RWPE1 (cell line): ENCODE data around the gene DNAJC17.

Source experiments
- CTCF ChIA-PET: fragments of 350-600 bp; sonication (Branson Sonifier 250); formaldehyde crosslinking; extraction: SDS; loops from one replicate; lab custom pipeline; 2021; lab: Yijun Ruan, JAX
- POLR2A ChIA-PET: fragments of 400-600 bp; formaldehyde crosslinking; extraction: SDS; loops from one replicate; lab custom pipeline; 2020; ENCODE audit warnings: antibody characterized with exemption; ENCODE audit not compliant: low non-redundant PET; lab: Yijun Ruan, JAX
- DNase-seq: peaks from one replicate; pipeline ENCODE4 v3.0.0; 2012; ENCODE audit warnings: low spot score
- H3K27ac ChIP-seq: fragments of 450-650 bp; 2 replicates; pipeline ENCODE4 v1.5.1; 2017
- CTCF ChIP-seq: fragments of 450-650 bp; conservative IDR thresholded peaks from 2 replicates; pipeline ENCODE4 v1.5.1; 2017; ENCODE audit warnings: low read depth, mild to moderate bottlenecking

Gene DNAJC17

DNA sequence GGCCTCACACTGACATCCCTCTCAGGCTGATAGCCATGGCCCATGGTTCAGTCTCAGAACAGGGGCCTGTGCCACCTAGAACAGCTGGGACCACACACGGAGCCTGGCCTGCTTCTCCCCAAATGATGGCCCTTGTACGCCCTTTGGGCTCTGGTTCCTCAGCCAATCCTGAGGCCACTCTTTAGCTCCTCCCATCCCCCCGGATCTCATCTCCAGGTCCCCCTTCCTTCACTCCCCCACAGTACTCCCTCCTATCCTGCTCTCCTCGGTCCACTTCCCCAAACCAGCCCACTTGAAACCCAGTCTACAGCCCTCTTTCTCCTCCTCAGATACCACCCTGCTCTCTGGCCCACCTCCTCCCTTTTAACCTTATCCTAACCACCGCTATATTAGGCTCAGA is 18.2 kb downstream of the DNAJC17 start:
- TF ChIP-seq CTCF = no peak
- DNase-seq = no peak
- ChIA-PET CTCF (interaction anchor here (0.6 to 0.7 kb wide), 2 partner anchors 28 to 110 kb away, joined by 5 to 6 read pairs; no protein-coding TSS in a partner anchor), POLR2A (no interaction called here)
- H3K27ac ChIP-seq = peak overlapping the region; percentile 76

DNA sequence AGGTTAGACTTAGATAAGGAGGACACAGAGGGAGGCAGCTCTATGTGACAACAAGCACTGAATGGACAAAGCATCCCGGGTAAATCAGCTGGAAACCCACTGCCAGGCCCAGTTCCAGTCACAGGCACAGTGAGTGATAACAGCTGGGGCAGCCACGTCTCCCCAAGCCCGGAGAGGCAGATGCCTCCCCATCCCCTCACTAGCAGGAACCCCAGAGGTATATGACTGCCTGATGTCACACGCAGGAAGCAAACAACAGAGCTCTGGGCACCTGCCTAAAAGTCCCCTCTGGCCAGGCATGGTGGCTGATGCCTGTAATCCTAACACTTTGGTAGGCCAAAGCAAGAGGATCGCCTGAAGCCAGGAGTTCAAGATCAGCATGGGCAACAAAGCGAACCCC is 19.3 kb downstream of the DNAJC17 start:
- CTCF ChIA-PET = interaction anchor here (0.6 to 1.6 kb wide), 2 partner anchors 11 to 467 kb away, joined by 3 to 4 read pairs; no protein-coding TSS in a partner anchor
- TF ChIP-seq CTCF = no peak
- POLR2A ChIA-PET = interaction anchor here (0.9 kb wide), 1 partner anchor 20 kb away, joined by 3 read pairs; no protein-coding TSS in a partner anchor
- DNase-seq = no peak
- H3K27ac ChIP-seq = peak overlapping the region; percentile 76

DNA sequence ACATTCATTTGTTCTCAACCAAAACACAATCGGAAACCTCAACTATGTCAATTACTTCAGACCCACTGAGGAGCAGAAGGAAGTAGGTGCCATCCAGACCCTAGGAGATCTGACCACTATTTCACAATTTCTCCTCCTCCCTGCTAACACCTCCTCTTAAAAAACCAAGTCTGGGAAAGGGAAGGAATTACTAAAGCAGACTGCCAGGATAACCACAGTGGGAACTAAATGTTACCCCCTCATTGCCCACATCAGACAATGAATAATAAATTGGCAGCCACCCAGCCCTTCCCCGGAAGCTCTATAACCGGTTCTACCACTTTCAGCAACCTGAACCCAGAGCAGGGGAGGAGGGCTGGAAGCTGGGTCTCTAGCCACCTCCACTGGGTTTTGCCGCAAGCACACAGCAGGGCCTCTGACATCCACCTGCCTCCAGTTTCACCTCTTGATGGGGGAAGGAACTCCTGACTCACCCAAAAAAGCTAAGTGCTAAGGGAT is 19.9 kb downstream of the DNAJC17 start:
- peak; percentile 93 for DNase-seq
- CTCF ChIA-PET = interaction anchor here (0.6 to 1.6 kb wide), 2 partner anchors 10 to 466 kb away, joined by 3 to 4 read pairs; no protein-coding TSS in a partner anchor
- POLR2A ChIA-PET = interaction anchor here (0.9 kb wide), 1 partner anchor 20 kb away, joined by 3 read pairs; no protein-coding TSS in a partner anchor
- H3K27ac ChIP-seq = peak overlapping the region; percentile 76
- TF ChIP-seq CTCF = no peak

DNA sequence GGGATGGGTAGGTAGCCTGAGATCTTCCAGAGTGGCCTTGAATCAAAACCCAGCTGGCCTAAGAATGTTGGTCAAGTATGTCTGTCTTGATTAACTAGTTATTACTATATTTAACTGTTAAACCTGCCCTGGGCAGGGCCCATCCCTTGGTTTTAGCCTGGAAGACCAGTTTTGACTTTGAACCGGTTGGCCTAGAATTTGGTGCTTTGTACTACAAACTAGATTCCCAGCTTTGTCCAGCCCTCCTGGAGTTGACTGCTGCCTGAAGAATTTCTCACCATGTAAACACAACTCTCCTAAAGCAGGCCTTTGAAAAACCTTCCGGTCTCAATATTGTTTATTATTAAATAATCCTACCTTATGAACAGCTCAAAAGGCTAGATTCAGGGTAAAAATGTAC is 21.5 kb downstream of the DNAJC17 start:
- ChIA-PET CTCF (interaction anchor here (0.5 to 2.1 kb wide), 6 partner anchors 15 to 117 kb away, joined by 3 to 7 read pairs (median 4); partner anchors contain the start of gene VPS18), POLR2A (interaction anchor here (1.0 kb wide), 1 partner anchor 58 kb away, joined by 4 read pairs; the partner anchor contains the start of gene SPINT1)
- DNase-seq = no peak
- no peak for TF ChIP-seq CTCF
- no peak overlapping the region for H3K27ac ChIP-seq

- no peak for TF ChIP-seq CTCF
- POLR2A ChIA-PET = interaction anchor here (1.0 kb wide), 1 partner anchor 59 kb away, joined by 4 read pairs; the partner anchor contains the start of gene SPINT1
- DNase-seq = no peak
- CTCF ChIA-PET = interaction anchor here (0.8 to 2.1 kb wide), 5 partner anchors 73 to 118 kb away, joined by 3 to 7 read pairs (median 4); partner anchors contain the start of gene VPS18
- no peak overlapping the region for H3K27ac ChIP-seq
These were observed 22.1 kb downstream of the DNAJC17 start for GRCh38 chr15:40785164-40785563.

DNA sequence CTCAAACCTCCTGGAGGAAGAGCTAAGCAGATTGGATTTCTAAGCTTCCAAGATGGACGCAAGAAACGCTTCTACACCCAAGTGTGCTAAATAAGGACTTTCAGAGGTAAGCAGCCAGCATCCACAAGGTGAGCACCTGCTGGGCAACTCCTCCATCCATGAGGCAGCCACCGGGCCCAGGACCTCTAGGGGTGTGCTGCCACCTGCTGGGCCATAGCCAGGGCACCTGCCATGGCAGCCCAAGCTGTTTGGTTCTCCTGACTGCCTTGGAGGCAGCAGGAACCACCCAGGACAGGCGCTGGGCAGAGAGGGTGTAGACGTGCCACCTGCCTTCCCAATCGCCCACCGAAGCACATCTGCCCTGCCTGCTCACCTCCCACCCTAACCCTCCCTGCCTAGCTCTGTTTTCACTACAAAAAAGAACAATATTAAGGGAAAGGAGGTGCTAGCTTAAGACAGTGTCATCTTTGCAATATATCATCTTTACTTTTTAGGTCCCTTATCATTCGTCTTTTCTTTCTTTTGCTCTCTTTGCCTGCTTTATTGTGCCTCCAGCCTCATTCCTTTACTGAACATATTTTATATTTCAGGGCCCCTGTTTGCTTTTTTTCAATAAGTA is 24.6 kb downstream of the DNAJC17 start:
- TF ChIP-seq CTCF = peak; percentile 87
- H3K27ac ChIP-seq = no peak overlapping the region
- ChIA-PET CTCF (interaction anchor here (0.5 to 1.9 kb wide), 18 partner anchors 8 to 640 kb away, joined by 3 to 27 read pairs (median 4); partner anchors contain the start of genes C15orf62, GCHFR and VPS18), POLR2A (interaction anchor here (0.5 to 0.6 kb wide), 2 partner anchors 20 to 208 kb away, joined by 3 read pairs; no protein-coding TSS in a partner anchor)
- peak; percentile 74 for DNase-seq
